ENCODE measurements around the gene ECI1.

The ECI1 gene

GRCh38 chr16:2228161-2228824 is 23.1 kb downstream of the ECI1 start:
- no peak overlapping the region for H3K27ac Mint-ChIP-seq
- no peak for DNase-seq (ENCODE audit: low spot score in 2 of 2)
- H3K4me3 Mint-ChIP-seq, result no peak overlapping the region
- no peaks in the 10 kb centered on the region for H3K27me3 Mint-ChIP-seq
- H3K4me1 Mint-ChIP-seq, result peaks cover 7% of the 10 kb centered on the region
- no peak for ATAC-seq (ENCODE audit: low read depth)
- H3K9me3 Mint-ChIP-seq, result no peaks in the 10 kb centered on the region
- H3K36me3 Mint-ChIP-seq, result peaks cover 12% of the 10 kb centered on the region

- Mint-ChIP-seq H3K36me3 (peaks cover 12% of the 10 kb centered on the region), H3K27ac (no peak overlapping the region), H3K27me3 (no peaks in the 10 kb centered on the region), H3K4me3 (no peak overlapping the region), H3K4me1 (peaks cover 7% of the 10 kb centered on the region), H3K9me3 (no peaks in the 10 kb centered on the region)
- ATAC-seq (ENCODE audit: low read depth), result no peak
- no peak for DNase-seq (ENCODE audit: low spot score in 2 of 2)
These were observed 24.5 kb downstream of the ECI1 start for GRCh38 chr16:2226918-2227317.

GRCh38 chr16:2226245-2226793 is 25.1 kb downstream of the ECI1 start:
- no peaks in the 10 kb centered on the region for H3K27me3 Mint-ChIP-seq
- peak overlapping the region; percentile 2 for H3K4me3 Mint-ChIP-seq
- ATAC-seq (ENCODE audit: low read depth) (no peak), DNase-seq (ENCODE audit: low spot score in 2 of 2) (no peak)
- H3K36me3 Mint-ChIP-seq, result peaks cover 12% of the 10 kb centered on the region
- no peak overlapping the region for H3K27ac Mint-ChIP-seq
- peaks cover 7% of the 10 kb centered on the region for H3K4me1 Mint-ChIP-seq
- H3K9me3 Mint-ChIP-seq, result no peaks in the 10 kb centered on the region

GRCh38 chr16:2223942-2224486 is 27.4 kb downstream of the ECI1 start:
- Mint-ChIP-seq H3K4me1 (peaks cover 7% of the 10 kb centered on the region), H3K9me3 (no peaks in the 10 kb centered on the region), H3K4me3 (peak overlapping the region; percentile 81), H3K36me3 (peaks cover 4% of the 10 kb centered on the region), H3K27ac (peak overlapping the region; percentile 46), H3K27me3 (no peaks in the 10 kb centered on the region)
- DNase-seq (ENCODE audit: low spot score in 2 of 2), result no peak
- peak; percentile 3 for ATAC-seq (ENCODE audit: low read depth)

GRCh38 chr16:2223221-2223941 is 28.0 kb downstream of the ECI1 start, which contains the start of gene E4F1:
E4F1 (plus strand) TSS chr16:2223591; CDS start chr16:2223614, 23 bp downstream.
- Mint-ChIP-seq H3K36me3 (peaks cover 2% of the 10 kb centered on the region), H3K27ac (peak within 1 kb of the TSS; percentile 46), H3K9me3 (no peaks in the 10 kb centered on the region), H3K4me1 (peaks cover 7% of the 10 kb centered on the region), H3K4me3 (peak within 1 kb of the TSS; percentile 81), H3K27me3 (no peaks in the 10 kb centered on the region)
- ATAC-seq (ENCODE audit: low read depth) (peak; percentile 96), DNase-seq (ENCODE audit: low spot score in 2 of 2) (peak; percentile 95 to 99)

GRCh38 chr16:2216330-2216729 is 35.1 kb downstream of the ECI1 start:
- Mint-ChIP-seq H3K27ac (no peak overlapping the region), H3K4me1 (peaks cover 4% of the 10 kb centered on the region), H3K9me3 (no peaks in the 10 kb centered on the region), H3K36me3 (peaks cover 2% of the 10 kb centered on the region), H3K4me3 (peak overlapping the region; percentile 90), H3K27me3 (no peaks in the 10 kb centered on the region)
- no peak for DNase-seq (ENCODE audit: low spot score in 2 of 2)
- no peak for ATAC-seq (ENCODE audit: low read depth)

GRCh38 chr16:2214719-2214968 is 36.7 kb downstream of the ECI1 start, which contains the start of gene PGP:
PGP (minus strand) TSS chr16:2214840; CDS start chr16:2214777, 63 bp downstream.
- H3K27me3 Mint-ChIP-seq, result no peaks in the 10 kb centered on the region
- ATAC-seq (ENCODE audit: low read depth) (peak; percentile 94), DNase-seq (ENCODE audit: low spot score in 2 of 2) (no peak)

GRCh38 chr16:2213817-2214718 is 37.3 kb downstream of the ECI1 start:
- H3K36me3 Mint-ChIP-seq, result peaks cover 2% of the 10 kb centered on the region
- ATAC-seq (ENCODE audit: low read depth) (peak; percentile 2), DNase-seq (ENCODE audit: low spot score in 2 of 2) (no peak)

More at GRCh38 chr16:2214719-2214968, 36.7 kb downstream of the ECI1 start, which contains the start of gene PGP:
- Mint-ChIP-seq H3K36me3 (peaks cover 2% of the 10 kb centered on the region), H3K27ac (peak within 1 kb of the TSS; percentile 68), H3K4me3 (peak within 1 kb of the TSS; percentile 90), H3K4me1 (peaks cover 4% of the 10 kb centered on the region), H3K9me3 (no peaks in the 10 kb centered on the region)

GRCh38 chr16:2212362-2213324 is 38.7 kb downstream of the ECI1 start:
- Mint-ChIP-seq H3K4me3 (peak overlapping the region; percentile 68), H3K4me1 (peaks cover 7% of the 10 kb centered on the region), H3K9me3 (no peaks in the 10 kb centered on the region), H3K27ac (no peak overlapping the region), H3K36me3 (peaks cover 9% of the 10 kb centered on the region), H3K27me3 (no peaks in the 10 kb centered on the region)
- ATAC-seq (ENCODE audit: low read depth), result no peak
- DNase-seq (ENCODE audit: low spot score in 2 of 2), result no peak

More at GRCh38 chr16:2213817-2214718, 37.3 kb downstream of the ECI1 start:
- Mint-ChIP-seq H3K9me3 (no peaks in the 10 kb centered on the region), H3K27ac (no peak overlapping the region), H3K4me3 (peak overlapping the region; percentile 68), H3K27me3 (no peaks in the 10 kb centered on the region), H3K4me1 (peaks cover 4% of the 10 kb centered on the region)

- no peak for ATAC-seq (ENCODE audit: low read depth)
- no peaks in the 10 kb centered on the region for H3K27me3 Mint-ChIP-seq
- H3K4me3 Mint-ChIP-seq, result no peak overlapping the region
- H3K27ac Mint-ChIP-seq, result no peak overlapping the region
- peaks cover 11% of the 10 kb centered on the region for H3K4me1 Mint-ChIP-seq
- H3K9me3 Mint-ChIP-seq, result no peaks in the 10 kb centered on the region
- H3K36me3 Mint-ChIP-seq, result peaks cover 13% of the 10 kb centered on the region
- DNase-seq (ENCODE audit: low spot score in 2 of 2), result no peak
These were observed 39.5 kb downstream of the ECI1 start for GRCh38 chr16:2211923-2212347.

- H3K4me1 Mint-ChIP-seq, result peaks cover 16% of the 10 kb centered on the region
- no peaks in the 10 kb centered on the region for H3K9me3 Mint-ChIP-seq
- no peak within 1 kb of the TSS for H3K4me3 Mint-ChIP-seq
- no peaks in the 10 kb centered on the region for H3K27me3 Mint-ChIP-seq
- H3K27ac Mint-ChIP-seq, result no peak within 1 kb of the TSS
- DNase-seq (ENCODE audit: low spot score in 2 of 2) (no peak), ATAC-seq (ENCODE audit: low read depth) (no peak)
- peaks cover 13% of the 10 kb centered on the region for H3K36me3 Mint-ChIP-seq
These were observed 40.7 kb downstream of the ECI1 start, which contains the start of gene BRICD5 for GRCh38 chr16:2210386-2211365. BRICD5 (minus strand) TSS chr16:2210863; CDS start chr16:2210833, 30 bp downstream.

- Mint-ChIP-seq H3K27me3 (no peaks in the 10 kb centered on the region), H3K4me3 (no peak overlapping the region), H3K27ac (no peak overlapping the region), H3K4me1 (peaks cover 16% of the 10 kb centered on the region), H3K9me3 (no peaks in the 10 kb centered on the region), H3K36me3 (peaks cover 13% of the 10 kb centered on the region)
- no peak for ATAC-seq (ENCODE audit: low read depth)
- DNase-seq (ENCODE audit: low spot score in 2 of 2), result no peak
These were observed 41.4 kb downstream of the ECI1 start for GRCh38 chr16:2210009-2210332.

All from memory B cell (primary cell).